HG02885 (cell line): ENCODE results near the gene ZNF443.
"Not testable (repeated sequence)": the region's sequence is repeated elsewhere in the genome, so short reads cannot be mapped to it uniquely, and the experiment has no call there.

Experiments
- ATAC-seq: cut with Tn5 transposase; IDR thresholded peaks from one replicate; pipeline ENCODE4 v1.9.1; 2021; ENCODE audit warnings: mild to moderate bottlenecking; ENCODE audit not compliant: unreplicated experiment, poor library complexity

The ZNF443 gene

DNA sequence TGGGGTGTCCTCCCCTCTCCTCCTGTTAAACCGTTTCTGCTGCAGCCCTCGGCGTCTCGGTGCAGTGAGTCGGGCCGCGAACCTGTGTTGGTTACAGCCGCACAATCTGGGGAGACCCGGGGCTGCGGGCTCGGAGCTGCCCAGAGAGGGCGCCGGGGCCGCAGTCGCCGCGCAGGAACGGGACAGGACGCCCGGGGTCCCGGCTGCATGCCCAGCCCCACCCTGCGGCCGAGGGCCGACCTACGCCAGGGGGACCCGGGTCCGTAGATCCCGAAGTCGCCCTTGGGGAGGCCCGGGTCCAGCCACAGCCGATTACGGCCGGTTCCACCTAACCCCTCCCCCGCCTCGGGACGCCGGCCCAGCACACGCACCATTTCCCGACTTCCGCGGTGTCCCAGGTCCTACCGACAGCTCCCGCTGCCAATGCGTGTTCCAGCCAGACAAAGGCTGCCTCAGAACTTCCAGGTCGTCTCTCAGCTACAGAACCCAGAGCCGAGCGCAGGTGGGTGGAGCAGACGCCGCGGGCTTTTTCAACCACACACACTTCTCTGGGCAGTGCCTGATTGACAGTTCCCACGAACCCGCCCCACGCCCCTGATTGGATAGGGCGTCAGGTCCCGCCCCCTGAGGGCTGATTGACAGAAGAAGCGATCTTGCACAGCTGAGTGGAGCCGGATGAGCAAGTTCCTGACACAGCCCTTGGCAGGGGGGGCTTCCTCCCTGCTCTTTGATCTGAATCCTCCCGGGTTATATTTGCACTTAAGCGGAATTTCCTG is at the start of gene ZNF443:
ZNF443 (minus strand) TSS at position 481 of the 776 bp plus-strand sequence; CDS start at position 374, 107 bp downstream.
- peak; percentile 97 for ATAC-seq

DNA sequence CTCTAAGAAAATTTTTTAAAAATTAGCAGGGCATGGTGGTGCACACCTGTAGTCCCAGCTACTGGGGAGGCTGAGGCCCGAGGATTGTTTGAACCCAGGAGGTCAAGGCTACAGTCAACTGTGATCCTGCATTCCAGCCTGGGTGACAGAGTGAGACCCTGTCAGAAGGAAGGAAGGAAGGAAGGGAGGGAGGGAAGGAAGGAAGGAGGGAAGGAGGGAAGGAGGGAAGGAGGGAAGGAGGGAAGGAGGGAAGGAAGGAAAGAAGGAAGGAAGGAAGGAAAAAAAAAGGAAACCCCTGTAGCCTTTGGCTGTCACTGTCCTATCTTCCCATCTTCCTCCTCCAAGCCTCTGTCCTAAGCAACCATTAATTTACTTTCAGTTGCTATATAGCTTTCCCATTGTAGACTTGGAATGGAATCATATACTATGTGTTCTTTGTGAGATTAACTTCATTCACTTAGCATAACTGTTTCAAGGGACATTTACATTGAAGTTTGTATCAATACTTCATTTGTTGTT is 45.5 kb upstream of the ZNF443 start:
- not testable (repeated sequence) for ATAC-seq

DNA sequence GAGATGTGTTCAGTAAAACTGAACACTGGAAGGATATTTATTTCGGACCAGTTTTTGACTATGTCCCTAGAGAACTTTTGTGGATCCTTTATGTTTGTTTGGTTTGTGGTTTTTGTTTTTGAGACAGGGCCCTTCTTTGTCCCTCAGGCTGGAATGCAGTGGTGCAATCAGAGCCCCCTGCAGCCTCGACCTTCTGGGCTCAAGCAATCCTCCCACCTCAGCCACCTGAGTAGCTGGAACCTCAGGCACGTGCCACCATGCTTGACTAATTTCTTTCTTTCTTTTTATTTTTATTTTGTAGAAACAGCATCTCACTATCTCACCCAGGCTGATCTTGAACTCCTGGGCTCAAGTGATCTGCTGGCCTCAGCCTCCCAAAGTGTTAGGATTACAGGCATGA is 44.8 kb upstream of the ZNF443 start:
- no peak for ATAC-seq

DNA sequence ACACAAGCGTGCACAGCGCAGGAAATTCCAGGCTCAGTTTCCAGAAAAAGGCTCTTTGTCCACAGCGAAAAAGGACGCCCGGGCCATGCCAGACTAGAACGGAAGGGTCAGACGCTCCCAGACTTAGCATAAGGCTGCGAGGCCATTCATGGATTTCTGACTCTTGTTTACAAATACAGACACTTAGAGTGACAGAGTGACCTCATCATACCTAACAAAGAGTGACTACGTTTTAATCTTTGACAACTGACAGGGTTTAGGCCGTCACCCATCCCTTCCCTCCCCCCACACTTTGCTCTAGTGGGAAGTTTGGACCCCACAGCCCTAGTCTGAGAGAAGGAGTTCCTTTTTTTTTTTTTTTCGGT is 44.2 kb upstream of the ZNF443 start:
- no peak for ATAC-seq

DNA sequence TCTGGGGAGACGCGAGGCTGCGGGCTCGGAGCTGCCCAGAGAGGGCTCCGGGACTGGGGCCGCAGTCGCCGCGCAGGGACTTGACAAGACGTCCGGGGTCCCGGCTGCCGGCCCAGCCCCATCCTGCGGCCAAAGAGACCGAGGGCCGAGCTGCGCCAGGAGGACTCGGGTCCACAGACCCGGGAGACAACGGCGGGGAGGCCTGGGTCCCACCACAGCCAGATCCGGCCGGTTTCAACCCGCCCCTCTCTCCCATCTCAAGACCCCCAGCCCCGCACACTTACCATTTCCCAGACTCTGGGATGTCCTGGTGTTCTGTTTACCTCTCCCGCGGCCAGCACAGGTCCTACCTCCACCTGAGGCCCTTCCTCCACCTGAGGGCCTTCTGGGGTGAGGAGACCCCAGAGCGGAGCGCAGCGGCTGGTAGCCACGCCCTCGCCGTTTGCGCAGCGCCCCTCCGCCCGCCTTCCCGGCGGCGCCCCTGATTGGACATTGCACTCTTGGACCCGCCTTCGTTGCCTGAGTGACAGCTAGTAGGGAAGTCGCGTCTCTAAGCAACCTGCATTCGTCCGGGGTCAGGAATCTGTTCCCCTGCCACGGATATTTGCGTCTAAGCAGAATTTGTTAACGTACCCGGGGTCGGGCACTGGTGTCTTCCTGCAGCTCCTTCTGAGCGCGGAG is 43.7 kb upstream of the ZNF443 start, which contains the start of gene ZNF709:
ZNF709 (minus strand) TSS at position 446 of the 681 bp plus-strand sequence; CDS start at position 287, 159 bp downstream.
- ATAC-seq, result peak; percentile 96

DNA sequence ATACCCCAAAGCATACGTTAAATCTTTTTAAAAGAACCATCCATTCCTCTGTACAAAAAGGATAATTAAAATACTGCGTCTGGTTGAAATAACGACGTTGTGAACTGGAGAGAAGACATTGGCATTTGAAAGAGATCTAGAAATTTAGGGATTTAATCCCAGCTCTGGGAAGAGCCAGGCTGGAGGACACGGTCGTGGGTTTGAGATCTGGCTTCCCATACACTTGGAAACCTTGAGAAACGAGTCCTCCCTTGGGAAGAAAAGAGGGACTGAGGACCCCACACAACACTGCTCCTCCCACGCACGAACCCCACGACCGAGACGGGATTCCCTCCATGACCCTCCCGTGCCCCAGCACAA is 43.2 kb upstream of the ZNF443 start:
- no peak for ATAC-seq

DNA sequence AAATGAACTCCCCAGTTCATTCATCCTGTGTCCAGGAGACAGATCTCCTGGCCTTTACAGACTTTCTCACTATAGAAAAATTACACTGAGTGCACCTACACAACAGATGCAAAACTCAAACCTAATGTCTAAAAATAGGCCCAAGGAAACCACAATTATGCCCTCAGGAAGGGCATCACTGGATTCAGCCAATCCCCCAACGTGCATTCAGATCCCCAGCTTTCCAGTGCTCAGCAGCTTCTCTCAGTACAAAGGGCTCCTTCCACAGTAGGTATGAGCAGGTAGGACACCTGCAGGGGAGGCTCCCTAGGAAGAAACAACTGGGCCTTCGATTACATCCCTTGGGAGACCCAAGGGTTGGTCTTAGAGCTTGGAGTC is 41.7 kb upstream of the ZNF443 start:
- no peak for ATAC-seq

DNA sequence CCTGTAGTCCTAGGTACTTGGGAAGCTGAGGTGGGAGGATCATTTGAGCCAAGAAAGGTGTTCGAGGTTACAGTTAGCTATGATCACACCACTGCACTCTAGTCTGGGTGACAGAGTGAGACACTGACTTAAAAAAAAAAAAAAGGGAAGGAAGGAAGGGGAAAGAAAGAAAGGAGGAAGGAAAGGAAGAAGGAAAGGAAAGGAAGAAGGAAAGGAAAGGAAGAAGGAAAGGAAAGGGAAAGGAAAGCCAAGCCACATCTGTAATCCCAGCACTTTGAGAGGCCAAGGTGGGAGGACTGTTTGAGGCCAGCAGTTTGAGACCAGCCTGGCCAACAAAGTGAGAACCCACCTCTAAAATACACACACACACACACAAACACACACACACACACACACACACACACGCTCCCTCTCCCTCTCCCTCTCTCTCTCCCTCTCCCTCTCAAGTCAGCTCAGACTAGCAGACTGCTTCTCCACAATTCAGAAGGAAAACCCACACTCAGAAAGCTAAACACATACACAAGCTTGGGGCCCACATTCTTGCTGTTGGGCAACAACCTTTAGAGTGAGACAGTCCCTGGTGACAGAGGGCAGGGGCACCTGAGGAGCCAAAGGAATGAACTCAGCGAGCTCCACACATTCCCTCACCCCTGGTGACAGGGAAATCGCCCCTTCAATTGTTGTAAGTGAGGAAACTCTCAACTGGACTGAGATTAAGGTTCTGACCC is 41.1 kb upstream of the ZNF443 start:
- ATAC-seq, result no peak

DNA sequence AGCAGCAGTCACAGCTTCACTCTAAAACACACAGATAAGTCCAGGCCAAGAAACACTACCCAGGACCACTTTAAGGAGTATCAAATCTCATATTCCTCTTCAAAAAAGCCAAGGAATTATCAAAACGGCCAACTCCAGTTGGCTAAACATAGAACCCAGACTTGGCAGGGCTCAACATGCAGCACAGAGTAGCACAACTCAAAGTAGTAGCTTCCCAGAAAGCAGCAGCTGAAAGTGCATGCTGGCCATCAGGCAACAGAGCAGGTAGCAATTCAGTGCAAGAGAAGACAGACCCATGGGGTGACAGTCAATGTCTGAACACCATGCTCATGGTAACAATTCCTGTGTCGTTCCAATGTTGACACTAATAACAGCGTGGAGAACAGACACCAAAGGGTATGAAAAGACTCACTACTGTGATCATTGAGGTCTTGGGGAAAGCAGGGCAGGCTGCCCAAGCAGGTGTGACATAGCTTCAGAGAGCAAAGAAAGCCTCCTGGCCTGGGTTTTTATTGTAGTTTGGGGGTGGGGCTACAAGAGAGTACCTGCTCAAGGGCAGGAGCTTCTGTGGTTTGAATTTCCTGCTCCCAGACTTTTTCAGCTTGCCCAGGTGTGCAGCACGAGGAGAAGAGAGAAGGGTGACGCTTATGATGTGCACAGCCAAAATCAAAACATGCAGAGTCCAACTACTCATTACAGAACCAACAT is 37.6 kb upstream of the ZNF443 start:
- ATAC-seq, result no peak

DNA sequence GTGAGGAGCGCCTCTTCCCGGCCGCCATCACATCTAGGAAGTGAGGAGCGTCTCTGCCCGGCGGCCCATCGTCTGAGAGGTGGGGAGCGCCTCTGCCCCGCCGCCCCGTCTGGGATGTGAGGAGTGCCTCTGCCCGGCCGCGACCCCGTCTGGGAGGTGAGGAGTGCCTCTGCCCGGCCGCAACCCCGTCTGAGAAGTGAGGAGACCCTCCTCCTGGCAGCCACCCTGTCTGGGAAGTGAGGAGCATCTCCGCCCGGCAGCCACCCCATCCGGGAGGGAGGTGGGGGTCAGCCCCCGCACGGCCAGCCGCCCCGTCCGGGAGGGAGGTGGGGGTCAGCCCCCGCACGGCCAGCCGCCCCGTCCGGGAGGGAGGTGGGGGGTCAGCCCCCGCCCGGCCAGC is 26.8 kb upstream of the ZNF443 start:
- ATAC-seq, result not testable (repeated sequence)

DNA sequence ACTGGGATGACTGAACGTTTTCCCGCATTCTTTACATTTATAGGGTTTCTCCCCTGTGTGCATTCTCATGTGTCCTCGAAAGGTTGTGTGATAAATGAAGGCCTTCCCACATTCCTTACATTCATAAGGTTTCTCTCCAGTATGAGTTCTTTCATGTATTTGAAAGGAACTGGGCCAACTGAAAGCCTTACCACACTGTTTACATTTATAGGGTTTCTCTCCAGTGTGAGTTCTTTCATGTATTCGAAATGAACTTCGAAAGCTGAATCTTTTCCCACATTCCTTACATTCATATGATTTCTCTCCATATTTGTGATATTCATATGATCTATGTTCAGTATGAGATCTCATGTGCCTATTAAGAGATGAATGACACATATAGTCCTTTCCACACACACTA is 24.4 kb upstream of the ZNF443 start:
- ATAC-seq, result no peak

DNA sequence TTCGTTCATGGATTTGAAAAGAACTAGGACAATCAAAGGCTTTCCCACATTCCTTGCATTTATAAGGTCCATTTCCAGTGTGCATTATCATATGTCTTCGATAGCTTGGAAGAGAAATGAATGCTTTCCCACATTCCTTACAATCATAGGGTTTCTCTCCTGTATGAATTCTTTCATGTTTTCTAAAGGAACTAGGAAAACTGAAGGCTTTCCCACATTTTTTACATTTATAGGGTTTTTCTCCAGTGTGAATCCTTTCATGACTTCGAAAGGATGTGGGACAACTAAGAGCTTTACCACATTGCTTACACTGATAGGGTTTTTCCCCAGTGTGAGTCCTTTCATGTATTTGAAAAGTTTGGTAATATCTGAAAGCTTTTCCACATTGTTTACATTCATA is 23.9 kb upstream of the ZNF443 start:
- ATAC-seq, result no peak

DNA sequence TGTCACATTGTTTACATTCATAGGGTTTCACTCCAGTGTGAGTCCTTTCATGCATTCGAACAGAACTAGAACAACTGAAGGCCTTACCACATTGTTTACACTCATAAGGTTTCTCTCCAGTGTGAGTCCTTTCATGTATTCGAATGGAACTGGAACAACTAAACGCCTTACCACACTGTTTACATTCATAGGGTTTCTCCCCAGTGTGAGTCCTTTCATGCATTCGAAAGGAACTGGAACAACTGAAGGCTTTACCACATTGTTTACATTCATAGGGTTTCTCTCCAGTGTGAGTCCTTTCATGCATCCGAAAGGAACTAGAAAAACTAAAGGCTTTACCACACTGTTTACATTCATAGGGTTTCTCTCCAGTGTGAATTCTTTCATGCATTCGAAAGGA is 23.3 kb upstream of the ZNF443 start:
- not testable (repeated sequence) for ATAC-seq

DNA sequence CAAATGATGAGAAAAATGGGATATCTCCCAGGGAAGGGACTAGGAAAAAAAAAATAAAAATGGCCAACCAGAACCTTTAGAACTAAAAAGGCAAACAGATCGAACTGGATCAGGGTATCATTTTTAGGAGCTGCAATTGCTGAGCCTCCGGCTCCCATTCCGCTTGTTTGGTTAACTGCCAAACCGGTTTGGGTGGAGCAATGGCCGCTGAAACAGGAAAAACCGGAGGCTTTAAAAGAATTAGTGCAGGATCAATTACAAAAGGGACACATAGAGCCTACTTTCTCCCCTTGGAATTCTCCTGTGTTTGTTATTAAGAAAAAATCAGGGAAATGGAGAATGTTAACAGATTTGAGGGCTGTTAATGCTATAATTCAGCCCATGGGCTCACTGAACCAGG is 12.7 kb upstream of the ZNF443 start:
- ATAC-seq, result no peak

DNA sequence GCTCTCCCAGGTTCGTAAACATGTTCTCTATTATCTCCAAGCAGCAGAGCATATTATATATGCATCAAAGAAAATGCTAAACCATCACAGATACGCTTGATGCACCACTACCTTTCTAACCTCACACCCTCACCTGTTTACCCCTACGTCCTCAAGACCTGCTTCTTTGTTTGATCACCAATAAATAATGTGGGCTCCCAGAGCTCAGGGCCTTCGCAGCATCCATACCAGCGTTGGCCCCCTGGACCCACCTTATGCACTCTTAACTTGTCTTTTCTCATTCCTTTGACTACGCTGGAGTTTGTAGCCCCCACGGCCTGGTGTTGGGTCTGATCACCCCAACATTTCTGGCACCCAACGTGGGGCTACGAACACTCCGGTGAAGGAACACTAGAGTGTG is 10.0 kb upstream of the ZNF443 start:
- no peak for ATAC-seq

DNA sequence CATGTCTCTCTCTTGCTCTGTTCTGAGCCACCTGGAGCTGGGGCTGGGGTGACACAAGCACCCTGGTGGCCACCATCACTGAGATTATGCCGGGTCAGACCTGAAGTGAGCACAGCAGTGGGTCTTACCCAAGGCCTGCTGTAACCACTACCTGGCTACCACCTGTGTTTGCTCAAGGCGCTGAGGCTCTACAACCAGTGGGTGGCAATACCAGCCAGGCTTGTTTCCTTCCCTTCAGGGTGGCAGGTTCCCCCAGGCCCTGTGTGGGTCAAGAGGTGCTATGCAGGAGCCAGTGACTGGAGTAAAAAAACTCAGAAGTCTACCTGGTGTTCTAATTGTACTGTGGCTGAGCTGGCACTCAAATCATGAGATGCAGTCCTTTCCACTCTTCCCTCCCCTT is 8.0 kb upstream of the ZNF443 start:
- no peak for ATAC-seq

DNA sequence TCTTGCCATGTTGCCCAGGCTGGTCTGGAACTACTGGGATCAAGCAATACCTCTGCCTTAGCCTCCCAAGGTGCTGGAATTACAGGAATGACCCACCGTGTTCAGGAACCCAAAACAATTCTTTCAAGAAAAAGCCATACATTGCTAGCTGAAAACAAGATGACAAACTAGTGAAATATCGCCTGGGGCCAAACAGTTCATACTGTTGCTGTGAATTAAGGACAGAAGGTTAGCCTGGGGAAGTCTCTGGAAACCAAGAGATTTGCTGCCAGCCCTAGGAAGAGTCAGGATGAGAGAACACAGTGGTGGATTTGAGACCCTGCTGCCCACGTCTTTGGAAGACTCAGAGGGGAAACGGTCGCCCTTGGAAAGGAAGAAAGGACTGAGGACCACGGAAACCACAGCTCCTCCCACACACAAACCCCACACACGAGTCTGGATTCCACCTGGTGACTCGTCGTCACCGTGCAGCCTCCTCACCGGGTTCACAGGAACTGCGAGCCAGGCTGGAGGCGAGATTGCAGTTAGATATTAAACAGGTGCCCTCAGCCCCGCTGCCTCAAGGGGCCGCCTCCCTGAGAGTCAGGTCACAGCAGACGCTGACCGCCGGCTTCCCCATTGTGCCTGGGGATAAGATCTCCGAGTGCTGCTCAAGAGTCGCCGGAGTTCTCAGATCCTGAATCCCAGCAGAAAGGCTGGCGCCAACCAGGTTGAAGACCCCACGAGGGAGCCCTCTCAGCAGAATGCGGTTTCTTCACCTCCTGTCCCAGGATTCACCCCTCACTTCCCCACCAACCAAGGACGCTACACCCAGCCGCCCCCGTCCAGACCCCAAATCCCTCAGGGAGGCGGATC is 908 bp downstream of the ZNF443 start:
- ATAC-seq, result not testable (repeated sequence)

DNA sequence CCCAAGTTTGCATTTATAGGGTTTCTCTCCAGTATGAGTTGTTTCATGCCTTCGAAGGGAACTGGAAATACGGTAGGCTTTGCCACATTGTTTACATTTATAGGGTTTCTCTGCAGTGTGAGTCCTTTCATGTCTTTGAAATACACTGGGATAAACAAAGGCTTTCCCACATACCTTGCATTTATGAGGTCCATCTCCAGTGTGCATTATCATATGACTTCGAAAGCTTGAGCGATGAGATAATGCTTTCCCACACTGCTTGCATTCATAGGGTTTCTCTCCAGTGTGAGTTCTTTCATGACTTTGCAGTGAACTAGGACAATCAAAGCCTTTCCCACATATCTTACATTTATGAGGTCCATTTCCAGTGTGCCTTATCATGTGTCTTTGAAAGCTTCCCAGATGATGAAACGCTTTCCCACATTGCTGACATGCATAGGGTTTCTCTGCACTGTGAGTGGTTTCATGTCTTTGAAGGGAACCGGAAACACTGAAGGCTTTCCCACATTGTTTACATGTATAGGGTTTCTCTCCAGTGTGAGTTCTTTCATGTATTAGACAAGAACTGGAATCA is 10.0 kb downstream of the ZNF443 start:
- ATAC-seq, result not testable (repeated sequence)

DNA sequence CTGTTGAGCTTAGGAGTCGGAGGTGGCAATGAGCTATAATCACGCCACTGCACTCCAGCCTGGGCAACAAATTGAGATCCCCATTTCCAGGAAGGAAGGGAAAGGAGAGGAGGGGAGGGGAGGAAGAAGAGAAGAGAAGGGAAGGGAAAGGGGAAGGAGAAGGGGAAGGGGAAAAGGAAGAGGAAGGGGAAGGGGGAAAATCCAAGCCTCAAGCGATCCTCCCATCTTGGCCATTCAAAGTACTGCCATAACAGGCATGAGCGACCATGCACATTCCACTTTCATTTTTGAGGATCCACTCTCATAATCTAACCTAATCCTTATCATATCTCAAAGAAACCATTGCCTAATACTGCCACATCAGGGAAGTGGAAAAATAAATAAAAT is 14.9 kb downstream of the ZNF443 start:
- no peak for ATAC-seq
